ENCODE results near the gene MERTK.
"Not testable (repeated sequence)": the region's sequence is repeated elsewhere in the genome, so short reads cannot be mapped to it uniquely, and the experiment has no call there.

MERTK gene

GRCh38 chr2:111897924-111898702 is at the start of gene MERTK:
Gene MERTK (plus strand): TSS chr2:111898607. CDS start chr2:111898736, 129 bp downstream.
- DNase-seq, result peak; percentile 82

- DNase-seq, result peak; percentile 11
Measured at GRCh38 chr2:111850646-111851045, 47.8 kb upstream of the MERTK start.

- DNase-seq, result not testable (repeated sequence)
Measured at GRCh38 chr2:111852544-111852943, 45.9 kb upstream of the MERTK start.

- not testable (repeated sequence) for DNase-seq
Measured at GRCh38 chr2:111860005-111860404, 38.4 kb upstream of the MERTK start.

GRCh38 chr2:111865124-111865523 is 33.3 kb upstream of the MERTK start:
- not testable (repeated sequence) for DNase-seq

GRCh38 chr2:111872806-111873205 is 25.6 kb upstream of the MERTK start:
- not testable (repeated sequence) for DNase-seq

GRCh38 chr2:111883661-111884591 is 14.5 kb upstream of the MERTK start, which contains the start of gene ANAPC1:
Gene ANAPC1 (minus strand): TSS chr2:111884193. CDS start chr2:111880825, 3,368 bp downstream.
- DNase-seq, result peak; percentile 88

GRCh38 chr2:111884592-111884964 is 13.8 kb upstream of the MERTK start:
- peak; percentile 64 for DNase-seq

GRCh38 chr2:111896024-111896423 is 2.4 kb upstream of the MERTK start:
- no peak for DNase-seq

GRCh38 chr2:111896576-111896975 is 1.8 kb upstream of the MERTK start:
- DNase-seq, result peak; percentile 34

GRCh38 chr2:111897630-111897923 is 830 bp upstream of the MERTK start:
- no peak for DNase-seq

- DNase-seq, result peak; percentile 63
Measured at GRCh38 chr2:111898703-111899514, 502 bp downstream of the MERTK start.

GRCh38 chr2:111900859-111901258 is 2.5 kb downstream of the MERTK start:
- peak; percentile 54 for DNase-seq

- DNase-seq, result no peak
Measured at GRCh38 chr2:111903516-111903915, 5.1 kb downstream of the MERTK start.

GRCh38 chr2:111903930-111904439 is 5.6 kb downstream of the MERTK start:
- DNase-seq, result no peak

- DNase-seq, result peak; percentile 17
Measured at GRCh38 chr2:111904726-111905474, 6.5 kb downstream of the MERTK start.

GRCh38 chr2:111905475-111905869 is 7.1 kb downstream of the MERTK start:
- DNase-seq, result not testable (repeated sequence)

- peak; percentile 16 for DNase-seq
Measured at GRCh38 chr2:111905990-111906735, 7.8 kb downstream of the MERTK start.

GRCh38 chr2:111908578-111908977 is 10.2 kb downstream of the MERTK start:
- no peak for DNase-seq

- no peak for DNase-seq
Measured at GRCh38 chr2:111909079-111909478, 10.7 kb downstream of the MERTK start.

GRCh38 chr2:111909997-111910396 is 11.6 kb downstream of the MERTK start:
- not testable (repeated sequence) for DNase-seq
